Amygdala (tissue), 56 donors: ENCODE results near the gene PTN.
"Not testable (repeated sequence)": the region's sequence is repeated elsewhere in the genome, so short reads cannot be mapped to it uniquely, and the experiment has no call there.

Experiments used
- DNase-seq, 56 donors: peaks; one replicate each; lab custom pipeline; 2025; lab: John Stamatoyannopoulos, UW

Gene PTN

GRCh38 chr7:137195996-137196395 lies 147.5 kb downstream of the PTN start:
- no peak for DNase-seq

- DNase-seq: not testable (repeated sequence)
These were observed 161.9 kb downstream of the PTN start for GRCh38 chr7:137181619-137182018.
